Stomach smooth muscle (tissue), 2 donors: ENCODE results near the gene C18orf63.
A peak's percentile ranks its signal among the peaks of the same experiment; 100 is the strongest.

Source experiments
- H3K27ac ChIP-seq: one replicate; pipeline ENCODE4 v1.7.0; 2013; ENCODE audit warnings: mild to moderate bottlenecking, low read length, inconsistent platforms
- H3K27me3 ChIP-seq, 2 donors: one replicate each; pipeline ENCODE4 v1.7.0; 2013; ENCODE audit warnings: low read length in 2 of 2; ENCODE audit not compliant: insufficient read depth in 2 of 2, control insufficient read depth in 1 of 2
- H3K36me3 ChIP-seq, 2 donors: one replicate each; pipeline ENCODE4 v1.7.0; 2013; ENCODE audit warnings: low read length in 2 of 2; ENCODE audit not compliant: control insufficient read depth in 2 of 2, insufficient read depth in 2 of 2
- H3K4me1 ChIP-seq: one replicate; pipeline ENCODE4 v1.7.0; 2013; ENCODE audit warnings: low read length; ENCODE audit not compliant: control insufficient read depth, insufficient read depth
- H3K4me3 ChIP-seq, 2 donors: one replicate each; pipeline ENCODE4 v1.7.0; 2013; ENCODE audit warnings: low read length in 2 of 2
- H3K9ac ChIP-seq, 2 donors: one replicate each; pipeline ENCODE4 v1.7.0; 2013; ENCODE audit warnings: low read length in 2 of 2, mild to moderate bottlenecking in 1 of 2
- H3K9me3 ChIP-seq, 2 donors: one replicate each; pipeline ENCODE4 v1.7.0; 2013; ENCODE audit warnings: low read length in 2 of 2; ENCODE audit not compliant: control insufficient read depth in 2 of 2
- donor health status: healthy.
- donor health status: Pancreatic carcinoma.

C18orf63 gene

GRCh38 chr18:74392323-74392722, 76.7 kb downstream of the C18orf63 start:
- Histone ChIP-seq H3K36me3 (no peaks in the 10 kb centered on the region), H3K9ac (no peak overlapping the region)

GRCh38 chr18:74395006-74395405, 79.4 kb downstream of the C18orf63 start:
- no peaks in the 10 kb centered on the region for H3K9me3 ChIP-seq
- no peak overlapping the region for H3K4me3 ChIP-seq
- H3K36me3 ChIP-seq: no peaks in the 10 kb centered on the region
- H3K27ac ChIP-seq: no peak overlapping the region
- no peak overlapping the region for H3K9ac ChIP-seq
- H3K27me3 ChIP-seq: peaks cover 0 to 2% of the 10 kb centered on the region in 2 donors
- H3K4me1 ChIP-seq: peaks cover 2% of the 10 kb centered on the region

More at GRCh38 chr18:74392323-74392722, 76.7 kb downstream of the C18orf63 start:
- Histone ChIP-seq H3K27ac (no peak overlapping the region), H3K4me1 (peaks cover 2% of the 10 kb centered on the region), H3K9me3 (no peaks in the 10 kb centered on the region), H3K27me3 (peaks cover 0 to 2% of the 10 kb centered on the region in 2 donors), H3K4me3 (no peak overlapping the region)

GRCh38 chr18:74395648-74396154, 80.1 kb downstream of the C18orf63 start:
- peaks cover 2% of the 10 kb centered on the region for H3K4me1 ChIP-seq
- no peak overlapping the region for H3K27ac ChIP-seq
- peaks cover 0 to 2% of the 10 kb centered on the region in 2 donors for H3K27me3 ChIP-seq
- H3K36me3 ChIP-seq: no peaks in the 10 kb centered on the region
- H3K9me3 ChIP-seq: no peaks in the 10 kb centered on the region
- H3K4me3 ChIP-seq: no peak overlapping the region
- H3K9ac ChIP-seq: no peak overlapping the region

GRCh38 chr18:74396171-74397169, 80.8 kb downstream of the C18orf63 start:
- Histone ChIP-seq H3K9ac (no peak overlapping the region), H3K36me3 (no peaks in the 10 kb centered on the region), H3K27ac (no peak overlapping the region), H3K4me1 (peaks cover 2% of the 10 kb centered on the region), H3K4me3 (no peak overlapping the region), H3K9me3 (no peaks in the 10 kb centered on the region), H3K27me3 (peaks cover 0 to 2% of the 10 kb centered on the region in 2 donors)

- no peak overlapping the region for H3K27ac ChIP-seq
- no peaks in the 10 kb centered on the region for H3K36me3 ChIP-seq
- no peak overlapping the region for H3K4me3 ChIP-seq
- H3K9ac ChIP-seq: no peak overlapping the region
- H3K27me3 ChIP-seq: peaks cover 0 to 2% of the 10 kb centered on the region in 2 donors
- no peaks in the 10 kb centered on the region for H3K9me3 ChIP-seq
- H3K4me1 ChIP-seq: peaks cover 2% of the 10 kb centered on the region
These were observed 81.9 kb downstream of the C18orf63 start for GRCh38 chr18:74397572-74397971.

- Histone ChIP-seq H3K9ac (no peak overlapping the region), H3K4me3 (peak overlapping the region in 1 of 2 donors; percentile 22), H3K27ac (no peak overlapping the region), H3K4me1 (peaks cover 2% of the 10 kb centered on the region), H3K36me3 (no peaks in the 10 kb centered on the region), H3K27me3 (peaks cover 0 to 2% of the 10 kb centered on the region in 2 donors), H3K9me3 (no peaks in the 10 kb centered on the region)
These were observed 83.7 kb downstream of the C18orf63 start for GRCh38 chr18:74399091-74399887.

GRCh38 chr18:74400813-74401212, 85.2 kb downstream of the C18orf63 start:
- Histone ChIP-seq H3K27ac (no peak overlapping the region), H3K9ac (no peak overlapping the region), H3K27me3 (peaks cover 0 to 2% of the 10 kb centered on the region in 2 donors), H3K36me3 (no peaks in the 10 kb centered on the region), H3K4me3 (no peak overlapping the region), H3K9me3 (peaks cover 2 to 4% of the 10 kb centered on the region in 2 donors), H3K4me1 (peaks cover under 1% of the 10 kb centered on the region)

- Histone ChIP-seq H3K4me3 (no peak overlapping the region), H3K27me3 (no peaks in the 10 kb centered on the region), H3K9ac (no peak overlapping the region), H3K9me3 (peaks cover 2 to 4% of the 10 kb centered on the region in 2 donors), H3K36me3 (no peaks in the 10 kb centered on the region), H3K27ac (no peak overlapping the region), H3K4me1 (no peaks in the 10 kb centered on the region)
These were observed 87.3 kb downstream of the C18orf63 start for GRCh38 chr18:74402806-74403433.

- Histone ChIP-seq H3K27me3 (peaks cover 4 to 5% of the 10 kb centered on the region in 2 donors), H3K36me3 (no peaks in the 10 kb centered on the region), H3K9ac (no peak overlapping the region), H3K4me1 (no peaks in the 10 kb centered on the region), H3K4me3 (no peak overlapping the region), H3K9me3 (peaks cover 2 to 4% of the 10 kb centered on the region in 2 donors), H3K27ac (no peak overlapping the region)
These were observed 92.2 kb downstream of the C18orf63 start for GRCh38 chr18:74407888-74408287.
